Left lung (tissue), 10 donors: Measurements from ENCODE around the gene WDR7. TPM values are rescaled to one million over a fixed set of nuclear protein-coding genes. Genes with fewer than 3 reads are reported as not detected.

Source experiments
- ATAC-seq: fragments of 200-7000 bp; cut with Tn5 transposase; one replicate; pipeline ENCODE4 v1.9.1; 2020; ENCODE audit warnings: moderate library complexity
- DNase-seq, 4 donors: peaks; one replicate each; pipeline ENCODE4 v3.0.0-alpha.2; 2013 to 2020
- H3K27ac ChIP-seq, 2 donors: fragments of 200-600 bp; sonication (generic) in 1 of 2; one replicate each; pipeline versions ENCODE4 v1.5.0 to v1.8.0; 2020 to 2021
- H3K27me3 ChIP-seq, 2 donors: fragments of 200-600 bp; sonication (generic) in 1 of 2; one replicate each; pipeline versions ENCODE4 v1.5.0 to v1.8.0; 2020 to 2021
- H3K36me3 ChIP-seq, 2 donors: fragments of 200-600 bp; sonication (generic) in 1 of 2; one replicate each; pipeline versions ENCODE4 v1.5.0 to v1.8.0; 2020 to 2021
- H3K4me1 ChIP-seq, 2 donors: fragments of 200-600 bp; one replicate each; pipeline ENCODE4 v1.8.0; 2021
- H3K4me3 ChIP-seq, 2 donors: fragments of 200-600 bp; sonication (generic) in 1 of 2; one replicate each; pipeline versions ENCODE4 v1.5.0 to v1.8.0; 2020 to 2021; ENCODE audit warnings: mild to moderate bottlenecking in 1 of 2
- H3K9me3 ChIP-seq, 2 donors: fragments of 200-600 bp; sonication (generic) in 1 of 2; one replicate each; pipeline versions ENCODE4 v1.5.0 to v1.8.0; 2020 to 2021
- CTCF ChIP-seq, 2 donors: fragments of 200-600 bp; sonication (generic) in 1 of 2; IDR thresholded peaks; one replicate each; pipeline versions ENCODE4 v1.5.0 to v1.8.0; 2021; ENCODE audit warnings: antibody characterized with exemption in 2 of 2
- intact Hi-C, 2 donors: fragments of 100-400 bp; cut with DNase I; formaldehyde crosslinking; loops; one replicate each; pipeline versions ENCODE4 v1.11.2 to v1.14.2; 2022
- polyA plus RNA-seq, 6 donors: library from polyadenylated mRNA; unstranded; fragments of 120-200 nt; gene quantifications; one replicate each; pipeline ENCODE4 v1.2.1, GENCODE V29; 2013; ENCODE audit not compliant: insufficient read length in 6 of 6
- total RNA-seq, 2 donors: library from RNA; stranded (reverse); fragmentation: NEBNext Ultra II Directional; extraction: Animal tissue kit (Norgen Biotek cat#: 25700); gene quantifications; one replicate each; pipeline ENCODE4 v1.2.1, GENCODE V29; 2021
- donor health status: DM: no; HTN: yes; CAD: no.
- donor health status: DM: no; HTN: no; CAD: no.

WDR7 gene
- total and polyA plus RNA-seq, 8 donors, result 10.9 to 37.7 (median 12.8) TPM

- no peak for DNase-seq
These were observed 21.8 kb downstream of the WDR7 start for GRCh38 chr18:56672981-56673380.

GRCh38 chr18:56676639-56677038, 25.5 kb downstream of the WDR7 start:
- Histone ChIP-seq H3K4me3 (no peak overlapping the region), H3K27me3 (no peaks in the 10 kb centered on the region), H3K4me1 (no peaks in the 10 kb centered on the region), H3K27ac (no peak overlapping the region), H3K36me3 (peaks cover 0 to 14% of the 10 kb centered on the region in 2 donors), H3K9me3 (no peaks in the 10 kb centered on the region)
- no peak for DNase-seq
- intact Hi-C loops, result no loop called here
- no peak for ATAC-seq
- no peak for TF ChIP-seq CTCF (IDR thresholded peaks at IDR 0.05)

More at GRCh38 chr18:56672981-56673380, 21.8 kb downstream of the WDR7 start:
- H3K36me3 ChIP-seq, result peaks cover 0 to 14% of the 10 kb centered on the region in 2 donors
- ATAC-seq, result no peak
- no peaks in the 10 kb centered on the region for H3K9me3 ChIP-seq
- H3K27ac ChIP-seq, result no peak overlapping the region
- intact Hi-C loops, result no loop called here
- no peak overlapping the region for H3K4me3 ChIP-seq
- H3K4me1 ChIP-seq, result no peaks in the 10 kb centered on the region
- no peaks in the 10 kb centered on the region for H3K27me3 ChIP-seq
- no peak for TF ChIP-seq CTCF (IDR thresholded peaks at IDR 0.05)

DNA sequence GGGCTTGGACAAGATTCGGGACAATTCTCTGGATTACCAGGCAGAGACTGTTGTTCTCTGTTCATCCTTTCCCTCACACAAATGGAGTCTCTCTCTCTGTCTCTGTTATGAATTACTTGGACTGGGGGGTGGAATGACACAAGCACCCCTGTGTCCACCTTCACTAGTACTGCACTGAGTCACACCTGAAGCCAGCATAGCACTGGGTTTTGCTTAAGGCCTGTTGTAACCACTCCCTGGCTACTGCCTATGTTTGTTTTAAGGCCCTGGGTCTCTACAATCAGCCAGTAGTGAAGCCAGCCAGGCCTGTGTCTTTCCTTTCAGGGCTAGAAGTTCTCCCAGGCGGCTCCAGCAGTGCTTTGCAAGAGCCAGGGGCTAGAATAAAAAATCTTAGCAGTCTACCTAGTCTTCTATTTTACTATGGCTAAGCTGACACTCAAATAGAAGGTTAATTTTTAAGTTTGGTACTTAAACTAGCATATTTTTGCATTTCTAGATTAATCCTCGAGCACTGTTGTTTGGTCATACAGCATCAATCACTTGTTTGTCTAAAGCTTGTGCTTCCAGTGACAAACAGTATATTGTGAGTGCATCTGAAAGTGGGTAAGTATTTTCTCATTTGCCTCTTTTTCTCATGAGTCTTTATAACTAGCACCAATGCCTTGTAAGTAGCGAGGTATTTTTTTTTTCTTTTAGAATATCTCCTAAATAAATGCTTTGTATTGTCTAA, 27.8 kb downstream of the WDR7 start:
- Histone ChIP-seq H3K4me3 (no peak overlapping the region), H3K4me1 (no peaks in the 10 kb centered on the region), H3K27ac (no peak overlapping the region), H3K36me3 (peaks cover 0 to 11% of the 10 kb centered on the region in 2 donors), H3K9me3 (no peaks in the 10 kb centered on the region), H3K27me3 (no peaks in the 10 kb centered on the region)
- no peak for TF ChIP-seq CTCF (IDR thresholded peaks at IDR 0.05)
- intact Hi-C loops, result no loop called here
- DNase-seq (no peak), ATAC-seq (no peak)

DNA sequence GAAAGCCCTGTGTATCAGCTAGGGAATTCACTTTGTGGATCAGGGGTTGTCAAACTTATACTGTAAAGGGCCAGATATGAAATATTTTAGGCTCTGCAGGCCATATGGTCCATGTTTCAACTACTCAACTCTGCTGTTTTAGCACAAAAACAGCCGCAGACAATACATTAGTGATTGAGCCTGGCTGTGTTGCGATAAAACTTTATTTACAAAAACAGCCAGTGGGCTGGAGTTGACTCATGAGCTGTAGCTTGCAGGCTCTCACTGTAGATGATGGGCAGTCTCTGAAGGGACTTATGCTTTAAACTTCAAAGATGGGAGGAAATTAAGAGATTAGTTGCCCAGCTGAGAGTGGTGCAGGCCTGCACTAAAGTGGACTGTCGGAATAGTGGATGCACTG, 33.1 kb downstream of the WDR7 start:
- Histone ChIP-seq H3K9me3 (no peaks in the 10 kb centered on the region), H3K27ac (no peak overlapping the region), H3K27me3 (no peaks in the 10 kb centered on the region), H3K4me1 (no peaks in the 10 kb centered on the region), H3K36me3 (peaks cover 0 to 35% of the 10 kb centered on the region in 2 donors), H3K4me3 (no peak overlapping the region)
- intact Hi-C loops, result no loop called here
- ATAC-seq (no peak), DNase-seq (no peak)
- no peak for TF ChIP-seq CTCF (IDR thresholded peaks at IDR 0.05)

- H3K27ac ChIP-seq, result no peak overlapping the region
- no peak for ATAC-seq
- peaks cover 0 to 39% of the 10 kb centered on the region in 2 donors for H3K36me3 ChIP-seq
- H3K27me3 ChIP-seq, result no peaks in the 10 kb centered on the region
- no peak for DNase-seq
- H3K4me3 ChIP-seq, result no peak overlapping the region
- intact Hi-C loops, result no loop called here
- H3K4me1 ChIP-seq, result no peaks in the 10 kb centered on the region
- H3K9me3 ChIP-seq, result no peaks in the 10 kb centered on the region
- TF ChIP-seq CTCF (IDR thresholded peaks at IDR 0.05), result no peak
These were observed 40.4 kb downstream of the WDR7 start for GRCh38 chr18:56691530-56691929.
